ENCODE measurements around the gene PCP4.

The PCP4 gene

GRCh38 chr21:39908265-39908923 is 41.2 kb downstream of the PCP4 start:
- Histone ChIP-seq H3K4me2 (ENCODE audit: low read depth, low read length, poor library complexity, severe bottlenecking) (no peak overlapping the region), H3K9me2 (replicated peaks; ENCODE audit: low read depth, low read length) (no peaks in the 10 kb centered on the region), H3F3A (ENCODE audit: low read depth) (no peaks in the 10 kb centered on the region), H3K27me3 (ENCODE audit: insufficient read depth, low read length, poor library complexity, severe bottlenecking) (no peaks in the 10 kb centered on the region), H3K9me3 (ENCODE audit: insufficient read depth, low read depth, low read length) (peaks cover 6% of the 10 kb centered on the region; the same call in 1 of the 2 replicates), H4K20me1 (ENCODE audit: insufficient read depth, low read length, poor library complexity, severe bottlenecking) (no peaks in the 10 kb centered on the region), H2AFZ (ENCODE audit: low read length) (no peak overlapping the region), H3K4me3 (ENCODE audit: low read length, poor library complexity, severe bottlenecking) (no peak overlapping the region), H3K79me2 (ENCODE audit: insufficient read depth, low read length) (no peaks in the 10 kb centered on the region), H3K9ac (ENCODE audit: low read depth, low read length, poor library complexity, severe bottlenecking) (no peak overlapping the region), H3K4me1 (ENCODE audit: insufficient read depth, low read length, poor library complexity, severe bottlenecking) (no peaks in the 10 kb centered on the region), H3K36me3 (ENCODE audit: insufficient read depth, low read length) (no peaks in the 10 kb centered on the region)
- TF ChIP-seq, protein P1, sequence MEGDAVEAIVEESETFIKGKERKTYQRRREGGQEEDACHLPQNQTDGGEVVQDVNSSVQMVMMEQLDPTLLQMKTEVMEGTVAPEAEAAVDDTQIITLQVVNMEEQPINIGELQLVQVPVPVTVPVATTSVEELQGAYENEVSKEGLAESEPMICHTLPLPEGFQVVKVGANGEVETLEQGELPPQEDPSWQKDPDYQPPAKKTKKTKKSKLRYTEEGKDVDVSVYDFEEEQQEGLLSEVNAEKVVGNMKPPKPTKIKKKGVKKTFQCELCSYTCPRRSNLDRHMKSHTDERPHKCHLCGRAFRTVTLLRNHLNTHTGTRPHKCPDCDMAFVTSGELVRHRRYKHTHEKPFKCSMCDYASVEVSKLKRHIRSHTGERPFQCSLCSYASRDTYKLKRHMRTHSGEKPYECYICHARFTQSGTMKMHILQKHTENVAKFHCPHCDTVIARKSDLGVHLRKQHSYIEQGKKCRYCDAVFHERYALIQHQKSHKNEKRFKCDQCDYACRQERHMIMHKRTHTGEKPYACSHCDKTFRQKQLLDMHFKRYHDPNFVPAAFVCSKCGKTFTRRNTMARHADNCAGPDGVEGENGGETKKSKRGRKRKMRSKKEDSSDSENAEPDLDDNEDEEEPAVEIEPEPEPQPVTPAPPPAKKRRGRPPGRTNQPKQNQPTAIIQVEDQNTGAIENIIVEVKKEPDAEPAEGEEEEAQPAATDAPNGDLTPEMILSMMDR (conservative IDR thresholded peaks at IDR 0.05; ENCODE audit: low read length): no peak
- no peak for TF ChIP-seq EZH2phosphoT487 (IDR thresholded peaks at IDR 0.05; ENCODE audit: borderline replicate concordance)

GRCh38 chr21:39911286-39912199 is 44.3 kb downstream of the PCP4 start:
- no peaks in the 10 kb centered on the region for H3F3A ChIP-seq (ENCODE audit: low read depth)
- H2AFZ ChIP-seq (ENCODE audit: low read length): no peak overlapping the region
- peaks cover 4% of the 10 kb centered on the region; the same call in 1 of the 2 replicates for H3K9me3 ChIP-seq (ENCODE audit: insufficient read depth, low read depth, low read length)
- no peaks in the 10 kb centered on the region for H3K4me1 ChIP-seq (ENCODE audit: insufficient read depth, low read length, poor library complexity, severe bottlenecking)
- H3K79me2 ChIP-seq (ENCODE audit: insufficient read depth, low read length): no peaks in the 10 kb centered on the region
- H3K27me3 ChIP-seq (ENCODE audit: insufficient read depth, low read length, poor library complexity, severe bottlenecking): no peaks in the 10 kb centered on the region
- H3K36me3 ChIP-seq (ENCODE audit: insufficient read depth, low read length): no peaks in the 10 kb centered on the region
- TF ChIP-seq, protein P1 (conservative IDR thresholded peaks at IDR 0.05; ENCODE audit: low read length): no peak
- TF ChIP-seq EZH2phosphoT487 (IDR thresholded peaks at IDR 0.05; ENCODE audit: borderline replicate concordance): no peak
- no peaks in the 10 kb centered on the region for H4K20me1 ChIP-seq (ENCODE audit: insufficient read depth, low read length, poor library complexity, severe bottlenecking)
- no peak overlapping the region for H3K4me3 ChIP-seq (ENCODE audit: low read length, poor library complexity, severe bottlenecking)
- no peak overlapping the region for H3K9ac ChIP-seq (ENCODE audit: low read depth, low read length, poor library complexity, severe bottlenecking)
- no peak overlapping the region for H3K4me2 ChIP-seq (ENCODE audit: low read depth, low read length, poor library complexity, severe bottlenecking)
- H3K9me2 ChIP-seq (replicated peaks; ENCODE audit: low read depth, low read length): no peaks in the 10 kb centered on the region

DNA sequence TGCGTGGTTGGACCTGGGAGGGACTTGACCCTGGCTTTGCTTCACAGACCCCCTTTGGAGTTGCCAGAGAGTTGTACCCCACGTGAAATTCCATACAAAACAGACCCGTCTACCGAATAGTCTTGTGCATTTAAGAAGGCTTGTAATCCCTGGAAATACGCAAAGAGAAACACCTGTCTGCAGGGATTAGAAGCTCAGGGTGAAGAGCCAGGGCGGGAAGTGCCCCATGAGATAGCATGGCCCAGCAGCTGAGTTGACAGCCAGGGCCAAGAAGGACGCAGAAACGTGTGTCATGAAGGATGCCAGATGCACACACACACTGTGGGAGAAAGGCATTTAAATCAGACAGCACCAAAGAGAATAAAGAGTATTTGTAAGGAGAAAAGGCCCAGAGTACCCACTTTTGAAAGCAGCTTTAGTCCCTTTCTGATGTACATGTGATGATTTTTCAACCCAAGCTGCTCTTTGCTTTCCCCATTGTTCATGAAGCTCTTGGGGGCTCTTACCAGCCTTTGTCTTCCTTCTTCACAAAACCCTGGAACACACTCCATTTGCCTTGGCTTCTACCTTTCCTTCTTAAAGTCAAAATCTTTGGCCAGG is 46.6 kb downstream of the PCP4 start:
- Histone ChIP-seq H2AFZ (ENCODE audit: low read length) (no peak overlapping the region), H3K36me3 (ENCODE audit: insufficient read depth, low read length) (no peaks in the 10 kb centered on the region), H3K9me2 (replicated peaks; ENCODE audit: low read depth, low read length) (no peaks in the 10 kb centered on the region)

More for the DNA sequence above, 46.6 kb downstream of the PCP4 start:
- Histone ChIP-seq H3K9me3 (ENCODE audit: insufficient read depth, low read depth, low read length) (peaks cover 4% of the 10 kb centered on the region; the same call in 1 of the 2 replicates), H3F3A (ENCODE audit: low read depth) (no peaks in the 10 kb centered on the region), H3K79me2 (ENCODE audit: insufficient read depth, low read length) (no peaks in the 10 kb centered on the region), H3K4me2 (ENCODE audit: low read depth, low read length, poor library complexity, severe bottlenecking) (no peak overlapping the region), H4K20me1 (ENCODE audit: insufficient read depth, low read length, poor library complexity, severe bottlenecking) (no peaks in the 10 kb centered on the region), H3K4me3 (ENCODE audit: low read length, poor library complexity, severe bottlenecking) (no peak overlapping the region), H3K27me3 (ENCODE audit: insufficient read depth, low read length, poor library complexity, severe bottlenecking) (no peaks in the 10 kb centered on the region), H3K9ac (ENCODE audit: low read depth, low read length, poor library complexity, severe bottlenecking) (no peak overlapping the region), H3K4me1 (ENCODE audit: insufficient read depth, low read length, poor library complexity, severe bottlenecking) (no peaks in the 10 kb centered on the region)
- TF ChIP-seq, protein P1 (conservative IDR thresholded peaks at IDR 0.05; ENCODE audit: low read length): no peak
- TF ChIP-seq EZH2phosphoT487 (IDR thresholded peaks at IDR 0.05; ENCODE audit: borderline replicate concordance): no peak

All from Loucy (cell line).